HEK293 (cell line): ENCODE measurements around the gene STAP1.

Source experiments
- CTCF ChIA-PET: fragments of 350-600 bp; formaldehyde crosslinking; extraction: SDS; loops from one replicate; lab custom pipeline; 2021; ENCODE audit warnings: antibody characterized with exemption; lab: Yijun Ruan, JAX
- POLR2A ChIA-PET: fragments of 300-600 bp; formaldehyde crosslinking; extraction: SDS; loops from one replicate; lab custom pipeline; 2020; ENCODE audit warnings: antibody characterized with exemption, inconsistent platforms; lab: Yijun Ruan, JAX
- H3K27ac ChIP-seq: fragments of 200-500 bp; sonication (Bioruptor generic); 2 replicates; pipeline ENCODE4 v1.5.1; 2014; ENCODE audit warnings: low read depth, low read length, control low read depth, inconsistent platforms; ENCODE audit errors: extremely low read depth
- H3K36me3 ChIP-seq, 2 experiments: fragments of 200-500 bp in 1 of 2; sonication (Bioruptor generic) in 1 of 2; 1 replicate in 1 of 2; 2 replicates in 1 of 2; pipeline ENCODE4 v1.5.1; 2014 to 2017; ENCODE audit warnings: inconsistent platforms in 2 of 2, low read length in 2 of 2; ENCODE audit not compliant: control insufficient read depth in 2 of 2, insufficient read depth in 1 of 2
- H3K4me1 ChIP-seq: fragments of 200-500 bp; sonication (Bioruptor generic); 2 replicates; pipeline ENCODE4 v1.5.1; 2014; ENCODE audit warnings: mild to moderate bottlenecking, low read length, inconsistent platforms; ENCODE audit not compliant: control insufficient read depth, insufficient read depth
- H3K4me3 ChIP-seq: 2 replicates; pipeline ENCODE4 v1.5.1; 2011; ENCODE audit warnings: low read depth, mild to moderate bottlenecking, control low read depth, low read length, moderate library complexity
- H3K9me3 ChIP-seq: fragments of 200-500 bp; sonication (Bioruptor generic); 2 replicates; pipeline ENCODE4 v1.5.1; 2014; ENCODE audit warnings: low read depth, low read length, inconsistent platforms; ENCODE audit not compliant: control insufficient read depth, insufficient read depth
- BCL6B ChIP-seq: fragments of 450-650 bp; formaldehyde crosslinking; IDR thresholded peaks from 2 replicates; pipeline ENCODE4 v1.5.1; 2017; ENCODE audit warnings: missing biosample characterization, missing genetic modification characterization
- EGR2 ChIP-seq: fragments of 450-650 bp; formaldehyde crosslinking; IDR thresholded peaks from 2 replicates; pipeline ENCODE4 v1.5.1; 2016; ENCODE audit warnings: low read depth, missing biosample characterization, missing genetic modification characterization
- HOXA7 ChIP-seq: sonication (generic); formaldehyde crosslinking; IDR thresholded peaks from 2 replicates; pipeline ENCODE4 v1.8.1; 2022; ENCODE audit warnings: missing genetic modification reagents, borderline replicate concordance
- PATZ1 ChIP-seq: fragments of 450-650 bp; formaldehyde crosslinking; IDR thresholded peaks from 2 replicates; pipeline ENCODE4 v1.5.1; 2016; ENCODE audit warnings: missing biosample characterization, missing genetic modification characterization
- YY1 ChIP-seq: fragments of 450-650 bp; formaldehyde crosslinking; IDR thresholded peaks from 2 replicates; pipeline ENCODE4 v1.5.1; 2018; ENCODE audit warnings: missing biosample characterization, missing genetic modification characterization
- ZBTB26 ChIP-seq: fragments of 450-650 bp; formaldehyde crosslinking; optimal IDR thresholded peaks from 2 replicates; pipeline ENCODE3; 2016; ENCODE audit warnings: missing biosample characterization, mild to moderate bottlenecking, missing genetic modification characterization
- ZFP37 ChIP-seq: fragments of 450-650 bp; formaldehyde crosslinking; IDR thresholded peaks from 2 replicates; pipeline ENCODE4 v1.5.1; 2016; ENCODE audit warnings: missing biosample characterization, missing genetic modification characterization
- ZNF155 ChIP-seq: fragments of 450-650 bp; formaldehyde crosslinking; IDR thresholded peaks from 2 replicates; pipeline ENCODE4 v1.5.1; 2016; ENCODE audit warnings: missing biosample characterization, missing genetic modification characterization
- ZNF175 ChIP-seq: fragments of 450-650 bp; formaldehyde crosslinking; IDR thresholded peaks from 2 replicates; pipeline ENCODE4 v1.5.1; 2016; ENCODE audit warnings: missing biosample characterization, missing genetic modification characterization
- ZNF18 ChIP-seq: fragments of 450-650 bp; formaldehyde crosslinking; IDR thresholded peaks from 2 replicates; pipeline ENCODE4 v1.5.1; 2016; ENCODE audit warnings: missing biosample characterization, missing genetic modification characterization
- ZNF2 ChIP-seq: fragments of 450-650 bp; formaldehyde crosslinking; IDR thresholded peaks from 2 replicates; pipeline ENCODE4 v1.5.1; 2016; ENCODE audit warnings: missing biosample characterization, missing genetic modification characterization
- ZNF202 ChIP-seq: fragments of 450-650 bp; formaldehyde crosslinking; IDR thresholded peaks from 2 replicates; pipeline ENCODE4 v1.5.1; 2016; ENCODE audit warnings: missing biosample characterization, missing genetic modification characterization, borderline replicate concordance
- ZNF23 ChIP-seq: fragments of 450-650 bp; formaldehyde crosslinking; IDR thresholded peaks from 2 replicates; pipeline ENCODE4 v1.5.1; 2016; ENCODE audit warnings: missing biosample characterization, missing genetic modification characterization, borderline replicate concordance
- ZNF248 ChIP-seq: fragments of 450-650 bp; formaldehyde crosslinking; IDR thresholded peaks from 2 replicates; pipeline ENCODE4 v1.5.1; 2017; ENCODE audit warnings: missing biosample characterization, missing genetic modification characterization
- ZNF426 ChIP-seq: fragments of 450-650 bp; formaldehyde crosslinking; IDR thresholded peaks from 2 replicates; pipeline ENCODE4 v1.5.1; 2017; ENCODE audit warnings: missing biosample characterization, missing genetic modification characterization, mild to moderate bottlenecking, inconsistent platforms, moderate library complexity
- ZNF621 ChIP-seq: fragments of 450-650 bp; formaldehyde crosslinking; IDR thresholded peaks from 2 replicates; pipeline ENCODE4 v1.5.1; 2017; ENCODE audit warnings: missing biosample characterization, missing genetic modification characterization
- ZNF639 ChIP-seq: fragments of 450-650 bp; formaldehyde crosslinking; IDR thresholded peaks from 2 replicates; pipeline ENCODE4 v1.5.1; 2016; ENCODE audit warnings: missing biosample characterization, missing genetic modification characterization
- ZNF707 ChIP-seq: fragments of 450-650 bp; formaldehyde crosslinking; IDR thresholded peaks from 2 replicates; pipeline ENCODE4 v1.5.1; 2016; ENCODE audit warnings: missing biosample characterization, missing genetic modification characterization
- ZNF830 ChIP-seq: fragments of 450-650 bp; IDR thresholded peaks from 2 replicates; pipeline ENCODE4 v1.5.0; 2018; ENCODE audit warnings: missing biosample characterization, missing genetic modification characterization, low read depth, mild to moderate bottlenecking, moderate library complexity

STAP1 gene

GRCh38 chr4:67587156-67587555 is 28.6 kb downstream of the STAP1 start:
- Histone ChIP-seq H3K9me3 (no peaks in the 10 kb centered on the region), H3K36me3 (no peaks in the 10 kb centered on the region)
- TF ChIP-seq BCL6B (no peak), ZNF23 (tag by site-specific recombination) (no peak), ZNF175 (tag by site-specific recombination) (no peak), EGR2 (tag by site-specific recombination) (no peak)
- TF ChIP-seq, all 188 proteins: peak for 0
- Histone ChIP-seq H3K27ac (no peak overlapping the region), H3K4me3 (no peak overlapping the region), H3K4me1 (no peaks in the 10 kb centered on the region)
- POLR2A ChIA-PET, result no interaction called here
- CTCF ChIA-PET, result no interaction called here

- Histone ChIP-seq H3K4me1 (no peaks in the 10 kb centered on the region), H3K9me3 (no peaks in the 10 kb centered on the region), H3K4me3 (no peak overlapping the region), H3K36me3 (no peaks in the 10 kb centered on the region), H3K27ac (no peak overlapping the region)
- POLR2A ChIA-PET, result no interaction called here
- TF ChIP-seq ZNF707 (tag by site-specific recombination) (no peak), ZNF248 (tag by site-specific recombination) (no peak), PATZ1 (tag by site-specific recombination) (no peak), ZNF621 (no peak), ZFP37 (tag by site-specific recombination) (no peak), ZNF639 (tag by site-specific recombination) (no peak), YY1 (tag by site-specific recombination) (no peak), ZNF23 (tag by site-specific recombination) (no peak), ZNF18 (tag by site-specific recombination) (no peak), ZNF830 (tag by site-specific recombination) (no peak), ZNF426 (tag by site-specific recombination) (no peak), ZNF2 (tag by site-specific recombination) (no peak), ZNF202 (tag by site-specific recombination) (no peak), ZNF155 (no peak), BCL6B (no peak), ZBTB26 (tag by site-specific recombination) (no peak), HOXA7 (CRISPR knock-in tag) (no peak)
- CTCF ChIA-PET, result no interaction called here
These were observed 35.2 kb downstream of the STAP1 start for GRCh38 chr4:67593741-67594175.
